ENCODE results near the gene LRRC4B.

DNA sequence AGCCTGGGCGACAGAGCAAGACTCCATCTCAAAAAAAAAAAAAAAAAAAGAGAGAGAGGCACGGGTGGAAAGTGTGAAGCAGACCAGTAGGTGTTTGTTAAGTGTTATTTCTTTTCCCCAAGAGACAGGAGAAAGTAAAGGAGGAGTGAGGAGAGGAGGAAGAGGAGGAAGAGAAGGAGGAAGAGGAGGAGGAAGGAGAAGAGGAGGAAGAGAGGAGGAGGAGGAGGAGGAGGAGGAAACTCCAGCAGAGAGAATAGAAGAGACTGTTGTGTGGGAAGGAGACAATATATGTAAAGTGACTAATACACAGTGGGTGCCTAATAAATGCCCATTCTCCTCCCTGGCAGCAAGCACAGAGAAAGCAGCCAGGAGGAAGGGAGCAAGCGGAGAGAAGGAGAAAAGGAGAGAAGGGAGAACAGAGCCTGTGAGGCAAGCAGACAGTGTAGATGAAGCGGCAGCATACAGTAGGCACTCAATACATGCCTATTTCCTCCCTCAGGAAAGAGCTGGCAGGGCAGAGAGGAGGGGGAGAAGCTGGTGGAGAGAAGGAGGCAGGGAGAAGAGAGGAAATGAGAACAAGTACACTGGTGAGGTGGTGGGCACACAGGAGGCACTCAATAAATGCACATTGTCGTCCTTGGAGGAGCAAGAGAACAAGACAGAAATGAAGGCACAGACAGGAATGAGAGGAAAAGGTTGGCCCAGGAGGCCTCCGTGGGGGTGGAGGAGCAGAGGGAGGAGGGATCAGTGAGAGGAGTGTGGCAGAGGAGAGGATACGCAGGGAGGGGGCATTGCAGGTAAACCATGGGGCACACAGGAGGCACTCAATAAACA is 73.8 kb downstream of the LRRC4B start:
- TF ChIP-seq, protein P1, sequence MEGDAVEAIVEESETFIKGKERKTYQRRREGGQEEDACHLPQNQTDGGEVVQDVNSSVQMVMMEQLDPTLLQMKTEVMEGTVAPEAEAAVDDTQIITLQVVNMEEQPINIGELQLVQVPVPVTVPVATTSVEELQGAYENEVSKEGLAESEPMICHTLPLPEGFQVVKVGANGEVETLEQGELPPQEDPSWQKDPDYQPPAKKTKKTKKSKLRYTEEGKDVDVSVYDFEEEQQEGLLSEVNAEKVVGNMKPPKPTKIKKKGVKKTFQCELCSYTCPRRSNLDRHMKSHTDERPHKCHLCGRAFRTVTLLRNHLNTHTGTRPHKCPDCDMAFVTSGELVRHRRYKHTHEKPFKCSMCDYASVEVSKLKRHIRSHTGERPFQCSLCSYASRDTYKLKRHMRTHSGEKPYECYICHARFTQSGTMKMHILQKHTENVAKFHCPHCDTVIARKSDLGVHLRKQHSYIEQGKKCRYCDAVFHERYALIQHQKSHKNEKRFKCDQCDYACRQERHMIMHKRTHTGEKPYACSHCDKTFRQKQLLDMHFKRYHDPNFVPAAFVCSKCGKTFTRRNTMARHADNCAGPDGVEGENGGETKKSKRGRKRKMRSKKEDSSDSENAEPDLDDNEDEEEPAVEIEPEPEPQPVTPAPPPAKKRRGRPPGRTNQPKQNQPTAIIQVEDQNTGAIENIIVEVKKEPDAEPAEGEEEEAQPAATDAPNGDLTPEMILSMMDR (IDR thresholded peaks at IDR 0.05; ENCODE audit: insufficient read depth, low read depth, low read length) = no peak
- no peak for TF ChIP-seq EZH2 (IDR thresholded peaks at IDR 0.05; ENCODE audit: insufficient read depth, low read length)

Data from astrocyte (in vitro differentiated cells and primary cell).